HL-60 (cell line): ENCODE measurements around the gene ZFYVE26.
A peak's percentile ranks its signal among the peaks of the same experiment; 100 is the strongest.

Experiments used
- DNase-seq, 2 experiments: peaks; one replicate each; pipeline ENCODE4 v3.0.0-alpha.2; 2010 to 2020; ENCODE audit warnings: low read depth in 1 of 2, low spot score in 1 of 2
- H3K27ac ChIP-seq: fragments of 250-450 bp; sonication (Bioruptor Pico); replicated peaks from 2 replicates; pipeline ENCODE4 v1.5.1; 2020; ENCODE audit warnings: mild to moderate bottlenecking, moderate library complexity
- H3K27me3 ChIP-seq: fragments of 250-450 bp; sonication (Bioruptor Pico); 2 replicates; pipeline ENCODE4 v1.5.1; 2021; ENCODE audit warnings: mild to moderate bottlenecking, moderate library complexity; ENCODE audit not compliant: insufficient read depth, poor library complexity, severe bottlenecking
- H3K4me3 ChIP-seq: replicated peaks from 2 replicates; pipeline ENCODE4 v1.5.1; 2011; ENCODE audit warnings: mild to moderate bottlenecking, control low read depth, low read length; ENCODE audit not compliant: insufficient read depth
- CTCF ChIP-seq: IDR thresholded peaks from one replicate; pipeline ENCODE4 v1.5.1; 2011; ENCODE audit warnings: low read length, control low read depth, inconsistent platforms; ENCODE audit not compliant: insufficient read depth
- GABPA ChIP-seq: IDR thresholded peaks from 2 replicates; pipeline ENCODE4 v1.6.1; 2012; ENCODE audit warnings: low read depth
- POLR2AphosphoS5 ChIP-seq: IDR thresholded peaks from 2 replicates; pipeline ENCODE4 v1.6.1; 2012; ENCODE audit warnings: low read depth
- REST ChIP-seq: IDR thresholded peaks from 2 replicates; pipeline ENCODE4 v1.6.1; 2012; ENCODE audit warnings: low read depth; ENCODE audit not compliant: insufficient replicate concordance
- SPI1 ChIP-seq: IDR thresholded peaks from 2 replicates; pipeline ENCODE4 v1.6.1; 2012; ENCODE audit warnings: low read depth, mild to moderate bottlenecking, borderline replicate concordance

ZFYVE26 gene

GRCh38 chr14:67738740-67739504, 77.5 kb downstream of the ZFYVE26 start:
- Histone ChIP-seq H3K4me3 (no peak overlapping the region), H3K27ac (no peak overlapping the region), H3K27me3 (no peaks in the 10 kb centered on the region)
- peak in 1 of 2 experiments; percentile 13 for DNase-seq
- no peak for TF ChIP-seq GABPA
- TF ChIP-seq POLR2AphosphoS5: no peak
- TF ChIP-seq REST: no peak
- TF ChIP-seq SPI1: no peak
- TF ChIP-seq CTCF: no peak

- no peak for DNase-seq
- Histone ChIP-seq H3K27me3 (no peaks in the 10 kb centered on the region), H3K27ac (no peak overlapping the region), H3K4me3 (no peak overlapping the region)
- TF ChIP-seq REST: no peak
- TF ChIP-seq GABPA: no peak
- no peak for TF ChIP-seq CTCF
- no peak for TF ChIP-seq POLR2AphosphoS5
- no peak for TF ChIP-seq SPI1
Observed at GRCh38 chr14:67736771-67737170, 79.6 kb downstream of the ZFYVE26 start.

GRCh38 chr14:67735336-67736147, 80.8 kb downstream of the ZFYVE26 start:
- TF ChIP-seq CTCF (no peak), GABPA (no peak), POLR2AphosphoS5 (no peak), SPI1 (no peak), REST (no peak)
- no peak overlapping the region for H3K27ac ChIP-seq
- H3K27me3 ChIP-seq: no peaks in the 10 kb centered on the region
- no peak overlapping the region for H3K4me3 ChIP-seq
- no peak for DNase-seq
